HG03439 (cell line): ENCODE results near the gene VKORC1.
"Not testable (repeated sequence)": the region's sequence is repeated elsewhere in the genome, so short reads cannot be mapped to it uniquely, and the experiment has no call there.

Experiments used
- ATAC-seq: cut with Tn5 transposase; IDR thresholded peaks from one replicate; pipeline ENCODE4 v1.9.1; 2021; ENCODE audit warnings: mild to moderate bottlenecking, moderate library complexity; ENCODE audit not compliant: unreplicated experiment

VKORC1 gene

GRCh38 chr16:31107465-31107867 lies 12.9 kb upstream of the VKORC1 start:
- ATAC-seq = peak; percentile 35

DNA sequence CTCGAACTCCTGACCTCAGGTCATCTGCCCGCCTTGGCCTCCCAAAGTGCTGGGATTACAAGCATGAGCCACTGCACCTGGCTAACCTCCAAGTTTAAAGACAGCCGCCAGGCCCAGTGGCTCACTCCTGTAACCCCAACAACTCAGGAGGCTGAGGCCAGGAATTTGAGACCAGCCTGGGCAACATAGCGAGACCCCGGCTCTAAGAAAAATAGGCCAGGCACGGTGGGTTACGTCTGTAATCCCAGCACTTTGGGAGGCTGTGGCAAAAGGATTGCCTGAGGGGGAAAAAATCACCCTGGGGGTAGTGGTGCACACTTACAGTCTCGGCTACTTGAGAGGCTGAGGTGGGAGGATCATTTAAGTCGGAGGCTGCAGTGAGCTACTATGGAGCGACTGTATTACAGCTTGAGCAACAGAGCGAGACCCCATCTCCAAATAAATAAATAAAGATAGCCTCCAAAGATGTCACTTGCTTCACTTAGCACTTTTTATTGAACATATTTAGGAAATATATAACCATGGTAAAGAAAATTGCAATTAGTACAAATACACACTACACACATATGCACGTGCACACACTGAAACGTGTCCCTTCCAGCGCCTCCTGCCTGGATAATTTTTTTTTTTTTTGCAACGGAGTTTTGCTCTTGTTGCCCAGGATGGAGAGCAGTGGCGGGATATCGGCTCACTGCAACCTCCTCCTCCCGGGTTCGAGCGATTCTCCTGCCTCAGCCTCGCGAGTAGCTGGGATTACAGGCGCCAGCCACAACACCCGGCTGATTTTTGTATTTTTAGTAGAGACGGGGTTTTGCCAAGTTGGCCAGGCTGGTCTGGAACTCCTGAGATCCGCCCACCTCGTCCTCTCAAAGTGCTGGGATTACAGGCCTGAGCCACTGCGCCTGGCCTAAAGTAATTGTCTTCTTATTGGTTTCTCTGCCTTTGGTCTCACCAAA lies 12.2 kb upstream of the VKORC1 start:
- ATAC-seq = no peak

GRCh38 chr16:31105677-31106213 lies 11.1 kb upstream of the VKORC1 start:
- no peak for ATAC-seq

GRCh38 chr16:31100876-31101641 lies 6.5 kb upstream of the VKORC1 start:
- not testable (repeated sequence) for ATAC-seq

GRCh38 chr16:31099860-31100638 lies 5.5 kb upstream of the VKORC1 start:
- ATAC-seq = no peak

GRCh38 chr16:31094088-31094423 lies 541 bp downstream of the VKORC1 start:
- no peak for ATAC-seq

- no peak for ATAC-seq
Observed at GRCh38 chr16:31093132-31093703, 1.4 kb downstream of the VKORC1 start.

DNA sequence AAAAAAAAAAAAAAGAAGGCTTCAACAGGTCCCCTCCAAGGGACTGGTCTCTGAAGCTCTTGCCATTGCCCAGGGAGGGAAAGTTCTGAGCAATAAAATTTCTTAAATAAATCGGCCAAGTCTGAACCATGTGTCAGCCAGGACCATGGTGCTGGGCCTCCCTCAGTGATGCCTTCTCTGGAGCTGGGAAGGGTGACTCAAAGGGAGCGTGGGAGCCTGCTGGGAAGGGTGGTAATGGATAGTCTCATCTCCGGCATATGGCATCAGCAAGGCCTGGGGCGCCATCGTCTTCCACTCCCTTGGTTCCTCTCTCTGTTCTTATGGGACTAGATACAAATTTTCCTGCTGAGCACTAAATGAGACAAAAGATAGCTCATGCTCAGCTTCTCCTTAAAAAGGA lies 2.3 kb downstream of the VKORC1 start:
- ATAC-seq = no peak

DNA sequence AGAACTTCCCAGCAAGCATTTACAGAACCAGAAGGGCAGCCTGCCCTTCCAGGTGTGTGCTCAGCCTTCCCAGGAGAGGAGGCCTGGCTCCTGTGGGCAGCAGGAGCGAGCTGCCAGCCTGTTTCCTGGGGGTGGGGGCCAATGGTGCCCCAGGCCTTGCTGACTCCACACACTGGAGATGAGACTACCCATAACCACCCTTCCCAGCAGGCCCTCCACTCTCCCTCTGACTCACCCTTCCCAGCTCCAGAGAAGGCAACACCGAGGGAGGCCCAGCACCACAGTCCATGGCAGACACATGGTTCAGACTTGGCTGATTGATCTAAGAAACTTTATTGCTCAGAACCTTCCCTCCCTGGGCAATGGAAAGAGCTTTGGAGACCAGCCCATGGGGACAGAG lies 4.1 kb downstream of the VKORC1 start:
- ATAC-seq = no peak

DNA sequence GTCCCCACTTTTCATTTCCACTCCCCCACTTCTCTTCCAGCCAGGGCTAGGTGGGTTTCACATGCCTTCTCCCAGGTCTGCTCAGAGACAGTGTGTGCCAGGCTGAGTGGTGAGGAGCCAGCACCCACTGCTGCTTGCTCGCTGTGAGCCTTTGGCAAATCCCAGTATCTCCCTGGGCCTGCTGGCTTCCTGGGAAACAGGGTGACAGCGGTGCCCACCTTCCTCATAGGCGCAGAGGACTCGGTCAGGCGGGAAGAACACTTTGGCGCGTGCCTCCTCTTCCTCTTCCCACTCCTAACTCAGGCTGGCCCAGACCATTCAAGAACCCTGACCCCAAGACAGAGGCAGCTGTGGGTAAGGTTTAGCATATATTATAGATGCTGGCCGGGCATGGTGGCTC lies 5.4 kb downstream of the VKORC1 start:
- no peak for ATAC-seq

DNA sequence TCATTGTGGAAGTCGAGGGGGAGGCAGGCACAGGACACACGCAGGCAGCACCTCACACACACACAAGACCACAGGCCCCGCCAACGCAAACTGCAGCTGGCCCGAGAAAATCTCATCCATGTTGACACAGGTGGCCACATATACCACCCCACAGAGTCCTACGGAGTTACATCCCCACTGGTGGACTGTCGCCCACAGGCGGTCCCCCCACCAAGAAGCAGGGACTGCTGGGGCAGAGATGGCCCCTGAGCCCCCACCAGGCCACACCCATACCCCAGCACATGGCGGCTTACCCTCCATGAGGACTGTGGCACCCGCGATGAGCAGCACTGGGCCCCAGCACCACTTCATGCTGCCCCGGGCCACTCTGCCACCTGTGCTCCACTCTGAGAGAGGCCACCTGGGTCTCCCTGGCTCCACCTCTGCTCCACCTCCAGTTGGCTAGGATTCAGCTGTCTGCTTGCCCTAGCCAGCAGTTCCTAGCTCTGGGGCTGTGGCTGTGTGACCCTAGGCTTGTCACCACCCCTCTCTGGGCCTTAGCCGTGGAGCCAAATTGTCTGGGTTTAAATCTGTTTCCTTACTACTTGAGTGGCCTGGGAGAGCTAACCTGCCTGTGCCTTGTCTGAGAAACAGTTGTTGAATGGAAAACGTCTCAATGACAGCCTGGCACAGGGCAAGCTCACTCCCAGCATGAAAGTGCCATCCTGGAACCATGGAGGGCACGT lies 6.0 kb downstream of the VKORC1 start, which contains the start of gene PRSS53:
Gene PRSS53, minus strand, starts transcription at position 485 of the 725 bp plus-strand sequence. Its CDS starts 134 bp downstream, at position 351.
- ATAC-seq = no peak

DNA sequence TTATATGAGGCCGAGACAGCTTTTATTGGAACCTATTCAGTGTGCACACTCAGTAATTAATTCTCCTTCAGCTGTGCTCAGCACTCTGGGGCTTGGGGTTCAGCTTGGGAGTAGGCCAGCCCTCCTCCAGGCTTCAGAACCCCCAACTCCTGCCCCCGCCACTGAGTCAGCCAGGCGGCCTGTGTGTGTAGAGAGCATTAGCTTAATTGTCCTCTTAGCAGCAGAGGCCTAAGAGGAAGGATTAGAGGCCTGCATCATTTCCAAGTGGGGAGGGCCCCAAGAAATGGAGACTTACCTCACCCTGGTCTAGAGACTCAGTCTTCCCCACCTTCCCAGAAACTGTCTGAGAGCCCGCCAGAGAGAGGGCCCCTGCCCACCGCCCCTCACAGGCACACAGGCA lies 6.6 kb downstream of the VKORC1 start:
- ATAC-seq = no peak

- no peak for ATAC-seq
Observed at GRCh38 chr16:31087481-31087880, 7.1 kb downstream of the VKORC1 start.

DNA sequence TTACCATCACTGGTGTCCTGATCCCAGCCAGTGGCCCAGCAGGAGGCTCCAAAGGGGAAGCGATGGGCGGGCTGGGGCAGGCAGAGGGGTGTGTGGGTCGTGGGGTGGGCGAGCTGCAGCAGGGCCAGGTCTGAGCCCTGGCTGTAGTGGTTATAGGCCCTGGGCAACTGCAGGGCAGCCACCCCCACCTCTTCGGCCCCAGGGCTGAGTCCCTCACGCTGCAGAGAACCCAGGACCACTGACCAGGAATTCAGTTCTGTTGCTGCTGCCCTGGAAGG lies 8.0 kb downstream of the VKORC1 start:
- no peak for ATAC-seq

DNA sequence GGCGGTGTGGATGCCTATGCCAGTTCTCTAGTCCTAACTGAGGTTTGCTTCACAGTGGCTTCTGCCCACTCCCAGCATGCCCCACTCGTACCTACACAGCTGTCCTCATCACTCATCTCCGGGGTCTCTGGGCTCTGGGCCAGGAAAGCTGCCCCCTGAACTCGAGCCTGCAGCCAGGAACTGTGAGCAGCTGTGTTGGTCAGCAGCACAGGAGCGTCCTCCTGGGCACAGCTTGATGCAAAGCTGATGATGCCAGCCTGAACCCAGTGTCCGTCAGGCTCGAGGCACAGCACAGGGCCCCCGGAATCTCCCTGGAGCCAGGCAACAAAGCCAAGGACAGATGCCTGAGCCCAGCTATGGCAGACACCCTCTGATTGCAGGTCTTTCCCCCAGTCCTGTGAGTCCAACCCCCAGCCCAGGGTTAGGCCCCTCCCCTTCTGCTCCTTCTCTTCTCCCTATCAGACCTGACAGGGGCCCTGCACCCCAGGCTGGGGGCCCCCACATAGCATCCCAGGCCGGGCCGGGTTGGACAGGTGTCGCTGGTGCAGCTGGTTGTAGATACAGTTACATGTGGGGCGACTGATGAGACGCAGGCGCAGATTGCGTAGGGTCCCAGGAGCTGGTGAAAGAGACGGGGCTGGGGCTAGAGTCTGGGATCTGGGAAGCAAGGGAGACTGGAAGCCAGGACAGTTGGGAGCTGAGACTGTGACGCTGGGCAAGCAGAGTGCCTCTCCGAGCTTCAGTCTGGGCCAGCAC lies 8.5 kb downstream of the VKORC1 start:
- no peak for ATAC-seq

DNA sequence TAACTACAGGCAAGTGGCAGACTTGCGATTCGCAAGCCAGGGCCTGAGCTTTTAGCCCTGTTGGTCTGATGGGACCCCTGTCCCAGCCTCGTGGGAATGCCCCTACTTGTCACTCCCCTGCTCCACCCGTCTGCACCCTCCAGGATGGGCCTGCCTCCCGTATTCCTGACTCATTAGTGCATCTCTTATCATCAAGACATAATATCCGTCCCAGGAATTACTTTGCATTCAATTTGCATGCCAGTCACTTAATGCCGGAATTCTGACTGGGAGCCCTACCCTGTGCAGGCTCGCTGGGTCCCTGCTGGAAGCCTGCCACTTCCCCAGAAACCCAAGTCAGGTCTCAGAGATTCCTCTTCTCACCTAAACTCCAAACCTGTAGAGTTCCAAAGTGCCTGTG lies 9.2 kb downstream of the VKORC1 start:
- ATAC-seq = no peak

- ATAC-seq = no peak
Observed at GRCh38 chr16:31084584-31085302, 9.9 kb downstream of the VKORC1 start.

DNA sequence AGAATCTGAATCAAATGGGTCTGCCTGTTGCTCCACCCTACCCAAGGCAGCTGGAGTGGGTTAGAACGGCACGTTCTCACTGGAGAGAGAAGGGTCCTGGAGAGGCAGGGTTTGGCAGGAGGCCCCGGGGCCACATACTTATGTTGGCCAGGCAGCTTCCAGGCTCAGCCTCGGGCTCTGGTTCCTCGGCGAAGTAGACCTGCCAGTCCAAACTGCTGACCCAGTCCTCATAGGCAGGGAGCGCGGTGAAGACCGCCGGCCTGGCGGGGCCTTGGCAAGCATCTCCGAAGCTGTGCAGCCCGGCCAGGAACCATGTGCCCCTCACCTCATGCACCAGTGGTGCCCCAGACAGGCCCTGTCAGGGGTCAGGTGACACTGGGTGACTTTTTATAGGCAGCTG lies 10.6 kb downstream of the VKORC1 start:
- ATAC-seq = no peak

DNA sequence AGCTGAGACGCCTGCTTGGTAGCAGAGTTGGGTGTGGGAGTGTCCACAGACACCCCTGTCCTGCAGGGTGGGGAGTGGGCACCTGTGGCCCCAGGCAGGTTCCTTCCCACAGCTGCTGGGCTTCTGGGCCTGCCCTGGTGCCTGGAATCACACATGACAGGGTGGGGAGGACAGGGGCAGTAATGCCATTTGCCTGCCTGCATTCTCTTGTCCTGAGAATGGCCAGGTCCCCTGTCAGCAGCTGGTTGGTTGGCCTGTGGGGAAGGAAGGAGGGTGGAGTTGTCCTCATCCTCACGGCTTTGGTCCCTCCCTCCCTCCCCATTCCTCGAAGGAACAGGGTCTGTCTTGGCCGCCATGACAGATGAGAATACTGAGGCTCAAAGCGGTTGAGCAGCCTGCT lies 11.0 kb downstream of the VKORC1 start:
- no peak for ATAC-seq
